ENCODE results near the gene CLASP1.

The CLASP1 gene

DNA sequence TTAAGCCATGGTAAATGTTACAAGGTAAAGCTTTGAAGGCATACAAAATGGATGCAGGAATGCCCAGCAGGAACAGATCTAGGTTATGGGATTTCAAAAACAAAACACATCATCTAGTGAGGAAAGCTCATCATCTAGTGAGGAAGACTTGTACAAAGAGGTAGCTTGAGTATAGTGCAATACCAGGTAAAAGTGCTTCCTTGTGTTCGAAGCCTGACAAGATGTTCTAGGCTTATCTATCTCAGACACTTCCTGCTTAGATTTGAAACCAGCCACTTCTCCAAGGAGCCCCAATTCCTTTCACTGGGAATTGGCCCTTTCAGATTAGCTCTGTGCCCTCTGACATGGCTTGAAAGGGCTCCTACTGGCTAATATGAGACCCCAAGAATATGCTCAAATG, 73.0 kb downstream of the CLASP1 start:
- TF ChIP-seq CTCF (IDR thresholded peaks at IDR 0.05): no peak

DNA sequence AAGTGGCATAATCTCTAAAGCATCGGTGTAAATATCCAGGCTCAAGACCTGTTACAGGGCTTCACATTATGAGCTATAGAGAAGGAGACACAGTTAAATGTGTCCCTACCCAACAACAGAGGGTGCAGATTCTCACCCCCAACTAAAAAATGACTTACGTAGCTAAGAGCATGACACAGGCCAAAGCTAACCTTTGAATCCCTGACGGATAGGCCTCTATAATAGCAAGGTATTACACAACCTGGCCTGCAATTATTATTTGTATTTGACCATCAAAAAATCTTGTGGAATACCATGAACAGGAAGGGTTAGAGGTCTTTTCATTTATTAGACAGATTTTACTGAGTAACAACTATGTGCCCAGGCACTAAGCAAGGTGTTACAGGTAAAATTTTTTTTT, 73.5 kb downstream of the CLASP1 start:
- TF ChIP-seq CTCF (IDR thresholded peaks at IDR 0.05): no peak

- TF ChIP-seq CTCF (IDR thresholded peaks at IDR 0.05): no peak
Observed at GRCh38 chr2:121570667-121571055, 78.6 kb downstream of the CLASP1 start.

DNA sequence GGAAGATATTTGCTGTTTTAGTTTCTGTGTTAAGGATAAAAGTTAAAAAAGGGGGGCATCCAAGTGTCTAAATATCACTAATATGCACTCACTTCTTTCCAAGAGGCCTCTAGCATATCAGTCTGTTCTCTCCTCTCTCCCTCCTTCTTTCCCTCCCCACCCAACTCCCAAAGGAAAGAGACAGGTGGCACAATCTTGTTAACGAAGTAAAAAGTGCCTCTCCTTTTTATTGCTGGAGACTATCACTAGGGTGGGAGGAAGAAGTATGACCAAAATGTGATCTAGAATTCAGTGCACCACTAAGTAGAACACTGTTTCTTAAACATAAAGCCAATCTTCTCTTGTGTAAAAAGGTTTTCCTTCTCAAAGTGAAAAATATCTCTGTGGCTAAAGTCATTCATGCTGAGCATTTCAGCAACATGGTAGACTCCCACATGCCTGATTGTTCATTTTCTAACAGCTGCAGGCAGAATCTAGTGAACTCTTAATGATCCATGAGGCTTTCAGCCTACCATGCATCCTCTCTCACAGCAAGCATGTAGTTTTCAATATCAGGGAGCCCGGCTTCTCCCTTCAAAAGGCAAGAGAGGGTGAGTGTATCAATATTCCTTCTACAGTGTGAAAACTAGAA, 79.1 kb downstream of the CLASP1 start:
- no peak for TF ChIP-seq CTCF (IDR thresholded peaks at IDR 0.05)

DNA sequence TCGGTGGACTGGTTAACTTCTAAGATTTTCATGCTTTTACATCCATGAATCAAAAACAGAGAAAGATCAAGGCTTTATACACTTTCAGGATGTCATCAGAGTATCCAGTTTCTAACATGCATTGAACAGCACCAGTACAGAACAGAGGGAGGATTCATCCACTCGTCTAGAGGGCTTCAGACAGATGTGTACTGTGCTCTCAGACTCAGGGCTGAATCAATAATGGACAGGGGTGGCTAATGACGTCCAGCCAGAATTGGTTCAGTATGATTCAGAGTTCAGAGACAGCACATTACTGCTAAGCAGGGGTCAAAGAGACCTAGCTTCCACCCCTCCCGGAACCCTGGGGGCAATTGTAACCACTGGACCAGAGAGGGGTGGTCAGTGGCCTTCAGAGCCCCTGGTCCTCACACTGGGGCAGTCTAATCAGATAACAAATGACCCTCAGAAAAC, 81.3 kb downstream of the CLASP1 start:
- TF ChIP-seq CTCF (IDR thresholded peaks at IDR 0.05): no peak

- no peak for TF ChIP-seq CTCF (IDR thresholded peaks at IDR 0.05)
Observed at GRCh38 chr2:121567452-121567851, 81.8 kb downstream of the CLASP1 start.

GRCh38 chr2:121565389-121566250, 83.6 kb downstream of the CLASP1 start:
- no peak for TF ChIP-seq CTCF (IDR thresholded peaks at IDR 0.05)
